HG02623 (cell line): ENCODE measurements around the gene GPR35.
"Not testable (repeated sequence)": the region's sequence is repeated elsewhere in the genome, so short reads cannot be mapped to it uniquely, and the experiment has no call there.

Experiments used
- ATAC-seq: cut with Tn5 transposase; IDR thresholded peaks from one replicate; pipeline ENCODE4 v1.9.1; 2021; ENCODE audit warnings: moderate library complexity; ENCODE audit not compliant: unreplicated experiment

Gene GPR35

DNA sequence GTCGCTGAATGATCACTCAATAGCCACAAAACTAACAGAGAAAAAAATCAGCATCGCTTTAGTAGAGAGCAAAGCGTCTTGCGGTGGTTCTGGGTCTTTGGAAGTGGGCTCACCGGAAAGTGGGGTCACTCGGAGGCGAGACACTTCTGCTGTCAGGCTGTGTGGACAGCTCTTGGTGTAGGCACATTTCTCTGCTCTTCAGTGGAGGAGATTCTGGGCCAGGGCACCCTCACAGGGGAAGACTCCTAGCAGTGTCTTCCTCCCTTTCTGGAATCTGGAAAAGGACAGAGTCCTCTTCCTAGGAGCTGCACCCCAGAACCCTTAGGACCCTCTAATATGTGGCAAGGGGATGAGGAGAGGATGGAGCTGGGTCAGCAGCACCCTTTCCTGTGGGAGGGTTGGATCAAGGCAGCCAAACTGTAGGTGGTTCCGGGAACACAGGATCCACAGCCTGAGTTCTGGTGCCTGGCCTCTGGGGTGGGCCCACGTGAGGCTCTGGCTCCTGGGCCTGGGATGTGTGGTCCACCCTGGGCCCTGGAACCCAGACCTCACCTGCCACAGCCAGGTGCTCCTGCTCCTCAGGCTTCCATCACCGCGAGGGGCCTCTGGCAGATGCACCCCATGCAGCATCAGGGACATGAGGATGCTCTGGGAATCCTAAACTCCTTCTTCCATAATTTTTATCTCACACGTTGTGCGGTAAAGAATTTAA lies 25.1 kb downstream of the GPR35 start:
- ATAC-seq = no peak

DNA sequence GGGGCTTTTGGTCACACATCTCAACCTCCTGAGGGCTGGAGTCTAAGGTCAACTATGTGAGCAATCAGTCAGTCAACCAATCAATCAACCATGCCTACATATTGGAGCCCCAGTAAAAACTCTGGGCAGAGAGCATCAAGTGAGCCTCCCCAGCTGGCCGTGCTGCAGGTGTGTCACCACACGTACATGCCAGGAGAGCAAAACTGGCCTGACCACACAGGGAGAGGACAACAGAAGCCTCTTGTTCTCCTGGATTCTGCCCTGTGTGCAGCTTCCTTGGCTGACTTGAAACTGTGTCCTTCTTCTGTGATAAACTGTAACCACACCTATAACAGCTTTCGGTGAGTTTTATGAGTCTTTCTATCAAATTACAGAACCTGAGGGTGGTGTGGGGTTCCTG lies 25.9 kb downstream of the GPR35 start:
- no peak for ATAC-seq

DNA sequence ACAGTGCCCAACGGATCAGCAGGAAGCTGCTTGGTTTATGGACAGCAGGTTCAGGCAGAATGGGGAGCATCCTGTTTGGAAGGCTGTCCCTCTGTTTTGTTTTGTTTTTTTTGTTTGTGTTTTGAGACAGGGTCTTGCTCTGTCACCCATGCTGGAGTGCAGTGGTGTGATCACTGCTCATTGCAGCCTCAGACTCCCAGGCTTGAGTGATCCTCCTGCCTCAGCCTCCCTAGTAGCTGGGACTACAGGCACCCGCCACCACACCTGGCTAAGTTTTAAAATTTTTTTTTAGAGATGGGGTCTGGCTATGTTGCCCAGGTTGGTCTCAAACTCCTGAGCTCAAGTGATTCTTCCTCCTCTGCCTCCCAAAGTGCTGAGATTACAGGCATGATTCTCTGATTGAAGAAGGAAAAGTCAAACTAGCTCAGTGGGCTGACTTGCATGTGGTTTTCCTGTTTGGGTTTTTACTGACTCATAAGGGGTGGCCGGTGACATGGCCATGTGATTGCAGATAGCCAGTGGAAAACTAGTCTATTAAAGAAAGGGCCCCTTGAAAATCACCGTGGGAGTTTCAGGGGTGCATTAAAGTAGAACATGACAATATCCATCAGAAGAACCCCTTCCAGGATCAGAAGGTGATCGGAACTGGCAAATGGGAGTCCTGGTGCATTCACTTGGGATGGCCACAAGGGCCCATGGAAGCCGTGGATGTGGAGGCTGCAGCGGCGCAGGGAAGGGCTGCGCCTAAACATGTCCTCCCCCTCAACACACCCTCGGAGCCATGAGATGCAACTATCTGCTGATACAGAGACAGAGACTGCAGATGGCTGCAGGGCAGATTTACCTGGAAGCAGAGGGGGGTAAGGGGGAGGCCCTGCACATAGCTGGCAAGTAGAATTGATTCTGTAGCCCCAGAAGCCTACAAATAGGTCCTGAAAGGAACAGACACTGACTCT lies 30.9 kb downstream of the GPR35 start:
- ATAC-seq = no peak

DNA sequence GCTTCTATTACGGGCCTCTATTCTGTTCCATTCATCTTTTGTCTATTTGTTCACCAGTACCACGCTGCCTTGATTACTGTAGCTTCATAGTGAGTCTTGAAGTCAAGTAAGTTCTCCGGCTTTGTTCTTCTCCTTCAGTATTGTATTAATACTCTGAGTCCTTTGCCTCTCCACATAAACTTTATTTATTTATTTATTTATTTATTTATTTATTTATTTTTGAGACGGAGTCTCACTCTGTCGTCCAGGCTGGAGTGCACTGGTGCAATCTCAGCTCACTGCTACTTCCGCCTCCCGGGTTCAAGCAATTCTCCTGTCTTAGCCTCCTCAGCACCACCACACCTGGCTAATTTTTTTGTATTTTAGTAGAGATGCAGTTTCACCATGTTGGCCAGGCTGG lies 34.6 kb downstream of the GPR35 start:
- ATAC-seq = not testable (repeated sequence)

DNA sequence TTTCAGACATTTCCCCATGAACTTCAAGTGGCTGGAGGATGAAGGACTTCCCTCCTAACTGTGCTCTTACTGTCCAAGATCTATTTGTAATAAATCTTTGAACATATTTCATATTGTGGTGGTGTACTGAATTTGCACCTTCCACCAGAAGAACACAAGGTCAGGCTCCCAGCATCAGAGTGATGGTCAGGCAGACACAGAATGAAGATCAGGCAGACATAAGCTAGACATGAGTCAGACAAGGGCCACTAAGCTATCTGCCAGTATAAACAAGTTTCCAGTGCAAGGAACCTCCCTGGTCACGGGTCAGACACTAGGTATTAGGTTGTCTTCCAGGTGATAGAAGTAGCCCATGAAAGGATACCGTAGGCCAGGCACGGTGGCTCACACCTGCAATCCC lies 37.4 kb downstream of the GPR35 start:
- no peak for ATAC-seq

DNA sequence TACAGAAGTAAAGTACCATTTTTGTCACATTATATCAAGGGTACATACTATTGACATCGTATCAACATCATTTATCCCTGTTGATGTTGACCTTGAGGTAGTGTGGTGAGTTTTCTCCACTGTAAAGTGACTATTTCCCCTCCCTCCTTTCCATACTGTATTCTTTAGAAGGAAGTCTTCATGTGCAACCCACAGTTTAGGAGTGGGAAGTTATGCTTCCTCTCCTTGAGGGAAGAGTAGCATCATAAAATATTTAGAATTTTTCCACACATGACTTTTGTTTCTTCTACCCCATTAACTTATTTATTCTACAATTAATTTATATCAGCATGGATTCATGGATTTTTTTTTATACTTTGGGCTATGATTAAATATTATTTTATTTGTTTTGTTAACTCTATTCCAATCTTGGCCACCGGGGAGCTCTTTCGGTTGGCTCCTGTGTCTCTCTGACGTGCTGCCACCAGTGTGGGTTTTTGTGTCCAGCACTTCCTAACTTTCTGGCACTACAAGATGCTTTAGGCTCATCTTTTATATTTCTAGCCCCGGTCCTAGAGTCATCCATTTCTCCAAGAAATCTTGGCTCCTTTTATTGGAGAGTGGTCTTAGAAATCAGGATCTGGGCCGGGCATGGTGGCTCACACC lies 38.4 kb downstream of the GPR35 start:
- no peak for ATAC-seq

DNA sequence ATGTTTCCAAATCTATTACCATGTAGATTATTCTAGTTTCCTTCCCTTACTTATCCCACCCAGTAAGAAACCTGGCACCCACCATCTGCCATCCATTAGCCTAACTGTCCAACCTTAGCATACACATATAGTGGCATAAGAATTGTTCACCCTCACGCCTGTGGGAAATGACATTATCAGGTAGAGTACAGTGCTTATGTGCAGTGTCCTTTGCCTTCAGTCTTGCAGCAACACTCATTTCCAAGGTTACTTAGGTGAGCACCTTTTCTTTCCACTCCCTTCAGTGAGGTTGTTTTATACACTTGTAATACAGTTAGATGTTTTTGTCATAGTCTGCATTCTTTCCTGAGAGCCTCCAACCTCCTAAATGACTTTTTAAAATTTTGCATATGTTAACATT lies 39.3 kb downstream of the GPR35 start:
- no peak for ATAC-seq

DNA sequence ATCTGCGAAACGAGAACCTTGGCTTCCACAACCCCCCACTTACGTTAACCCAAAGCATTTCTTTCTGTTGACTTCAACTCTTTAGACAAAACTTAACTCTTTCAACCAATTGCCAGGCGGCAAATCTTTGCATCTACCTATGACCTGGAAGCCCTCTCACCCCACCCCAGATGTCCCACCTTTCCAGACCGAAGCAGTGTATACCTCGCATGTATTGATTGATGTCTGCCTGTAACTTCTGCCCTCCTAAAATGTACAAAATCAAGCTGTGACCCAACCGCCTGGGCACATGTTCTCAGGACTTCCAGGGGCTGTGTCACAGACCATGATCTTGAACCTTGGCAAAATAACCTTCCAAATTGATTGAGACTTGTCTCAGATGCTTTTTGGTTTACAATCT lies 45.1 kb downstream of the GPR35 start:
- ATAC-seq = no peak

DNA sequence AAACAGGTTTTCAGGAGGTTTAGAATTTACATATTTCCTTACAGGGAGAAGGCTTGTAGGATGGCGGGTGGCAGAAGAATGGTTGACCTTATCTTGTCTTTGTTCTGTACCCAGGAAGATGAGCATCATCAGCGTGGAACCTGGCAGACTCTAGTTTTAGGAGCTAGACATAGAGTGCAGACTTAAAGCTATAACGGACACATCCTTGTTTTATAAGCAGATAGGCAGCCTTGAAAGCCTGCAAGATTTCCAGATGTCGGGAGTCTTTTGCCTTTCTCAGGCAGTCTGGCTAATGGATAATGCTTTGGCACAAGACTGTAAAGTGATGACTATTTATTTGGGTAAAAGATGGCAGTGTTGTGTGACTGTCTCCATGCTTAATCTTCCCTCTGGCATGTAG lies 45.7 kb downstream of the GPR35 start:
- ATAC-seq = no peak

DNA sequence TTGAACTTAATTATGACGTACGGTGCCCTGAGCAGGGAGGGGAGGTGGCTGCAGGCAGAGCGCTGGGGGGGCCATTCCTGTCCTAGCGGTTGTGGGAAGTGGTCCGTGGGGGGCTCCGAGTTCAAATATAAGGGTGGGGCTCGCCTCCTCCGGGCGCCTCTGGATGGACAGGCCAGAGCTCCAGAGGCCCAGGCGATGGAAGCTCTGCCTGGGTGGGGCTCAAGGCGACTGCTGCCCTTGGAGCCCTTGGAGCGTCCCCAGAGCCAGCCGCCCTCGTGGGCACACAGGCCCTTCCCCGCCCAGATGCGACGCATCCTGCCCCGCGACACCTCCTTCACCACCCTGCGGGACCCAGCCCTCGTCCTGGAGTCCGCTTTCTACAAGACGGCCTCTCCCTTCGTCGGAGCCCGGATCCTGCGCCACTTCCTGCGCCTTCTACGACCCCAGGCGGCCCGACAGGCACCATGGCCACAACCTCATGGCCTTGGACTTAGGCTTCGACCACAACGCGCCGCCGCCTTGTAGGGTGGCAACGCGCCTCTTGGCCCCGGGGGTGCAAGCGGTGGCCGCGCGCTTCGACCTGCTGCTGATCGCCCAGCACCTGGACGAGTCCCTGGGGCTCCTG lies 46.9 kb downstream of the GPR35 start:
- ATAC-seq = no peak

DNA sequence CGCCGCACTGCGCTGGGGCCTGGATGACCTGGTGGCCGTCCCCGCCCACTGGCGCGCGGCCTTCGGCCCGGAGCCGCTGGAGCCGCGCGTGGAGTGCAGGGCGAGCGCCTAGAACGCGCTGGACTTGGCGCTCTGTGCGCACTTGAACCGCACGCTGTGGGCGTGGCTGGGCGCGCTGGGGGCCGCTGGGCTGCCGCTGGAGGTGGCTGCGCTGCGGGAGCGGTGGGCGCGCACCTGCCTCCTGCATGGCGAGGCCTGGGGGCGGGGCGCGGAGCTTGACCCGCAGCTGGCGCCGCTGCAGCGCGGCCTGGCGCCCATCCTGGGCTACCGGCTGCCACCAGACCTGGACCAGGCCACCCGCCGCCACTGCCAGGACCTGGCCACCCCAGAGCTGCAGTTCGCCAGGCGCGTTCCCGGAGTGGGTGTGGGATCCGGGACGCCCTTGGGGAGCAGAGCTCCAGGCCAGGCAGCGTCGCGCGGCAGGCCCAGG lies 47.5 kb downstream of the GPR35 start:
- ATAC-seq = no peak

DNA sequence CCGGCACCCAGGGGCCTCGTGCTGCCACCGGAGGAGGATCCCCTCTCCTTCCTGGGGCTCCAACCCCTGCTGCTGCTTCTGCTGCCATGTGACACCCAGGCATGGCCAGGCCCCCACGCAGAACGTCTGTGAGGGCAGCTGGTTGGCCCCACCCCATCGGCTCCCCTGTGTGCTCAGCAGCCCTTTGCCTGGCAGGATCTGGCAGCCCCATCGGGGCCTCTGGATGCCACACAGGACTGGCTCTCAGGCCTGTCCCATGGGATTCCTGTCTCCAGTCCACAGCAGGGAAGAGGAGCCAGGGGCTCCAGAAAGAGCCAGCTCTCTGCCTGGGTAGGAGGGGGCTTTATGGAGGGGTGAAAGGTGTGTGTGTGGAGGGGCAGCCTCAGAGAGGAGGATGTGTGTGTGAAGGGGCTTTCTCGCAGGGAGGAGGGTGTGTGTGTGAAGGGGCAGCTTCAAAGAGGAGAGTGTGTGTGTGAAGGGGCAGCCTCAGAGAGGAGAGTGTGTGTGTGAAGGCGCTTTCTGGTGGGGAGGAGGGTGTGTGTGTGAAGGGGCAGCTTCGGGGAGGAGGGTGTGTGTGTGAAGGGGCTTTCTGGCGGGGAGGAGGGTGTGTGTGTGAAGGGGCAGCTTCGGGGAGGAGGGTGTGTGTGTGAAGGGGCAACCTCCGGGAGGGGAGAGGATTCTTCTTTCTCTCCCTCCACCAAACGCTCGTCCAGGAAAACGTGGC lies 49.3 kb downstream of the GPR35 start:
- ATAC-seq = not testable (repeated sequence)

DNA sequence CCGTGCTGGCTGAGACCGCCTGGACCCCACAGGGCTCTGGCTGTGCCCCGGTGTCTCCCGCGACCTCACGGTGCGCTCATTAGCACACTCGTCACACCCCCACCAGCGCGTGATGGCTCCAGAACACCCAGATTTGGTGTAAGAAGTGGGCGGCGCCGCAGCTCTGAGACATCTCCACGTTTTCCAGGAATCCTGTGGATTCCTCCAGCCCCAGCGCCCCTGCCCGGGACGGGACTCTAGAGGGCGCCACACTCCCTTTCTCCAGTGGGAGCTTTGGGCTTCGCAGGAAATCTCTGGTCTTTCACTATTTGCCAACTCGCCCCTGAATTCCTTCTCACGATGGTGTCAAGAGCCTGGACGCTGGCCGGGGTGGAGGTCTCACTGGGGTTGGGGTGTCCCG lies 50.1 kb downstream of the GPR35 start:
- ATAC-seq = not testable (repeated sequence)

DNA sequence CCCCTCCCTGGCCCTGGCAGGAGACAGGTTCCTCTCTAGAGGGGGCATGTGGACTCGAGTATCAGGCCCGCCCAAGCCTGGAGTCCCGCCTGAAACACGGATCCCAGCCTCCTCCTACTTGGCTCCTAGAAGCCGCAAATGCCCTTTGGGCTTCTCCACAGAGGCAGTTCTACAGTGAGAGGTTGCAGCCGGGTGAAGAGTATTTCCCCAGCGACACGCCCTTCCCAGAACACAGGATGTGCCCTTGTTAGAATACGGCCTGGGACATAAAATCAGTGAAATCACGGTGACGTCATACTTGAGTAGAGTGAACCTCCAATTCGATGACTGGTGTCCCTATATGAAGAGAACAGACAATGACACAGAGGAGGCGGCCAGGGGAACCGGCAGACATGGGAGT lies 52.8 kb downstream of the GPR35 start:
- not testable (repeated sequence) for ATAC-seq

DNA sequence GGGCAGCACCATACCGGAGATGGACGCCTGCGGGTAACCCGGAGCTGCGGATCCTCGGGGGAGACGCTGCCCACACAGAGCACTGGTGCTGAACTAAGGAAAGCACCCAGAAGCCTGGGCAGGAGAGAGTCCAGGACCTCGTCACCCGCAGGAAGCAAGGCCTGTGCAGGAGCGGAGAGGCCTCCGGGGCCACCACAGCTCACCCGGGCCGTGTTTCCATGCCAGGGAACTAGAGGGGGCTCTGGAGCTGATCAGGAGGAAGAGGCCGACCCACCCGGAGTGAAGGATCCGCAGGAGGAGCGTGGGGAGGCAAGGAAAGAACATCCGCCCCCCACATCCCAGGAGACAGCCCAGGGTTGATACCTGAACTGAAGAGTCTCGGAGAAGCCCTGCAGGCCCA lies 53.6 kb downstream of the GPR35 start:
- ATAC-seq = not testable (repeated sequence)

DNA sequence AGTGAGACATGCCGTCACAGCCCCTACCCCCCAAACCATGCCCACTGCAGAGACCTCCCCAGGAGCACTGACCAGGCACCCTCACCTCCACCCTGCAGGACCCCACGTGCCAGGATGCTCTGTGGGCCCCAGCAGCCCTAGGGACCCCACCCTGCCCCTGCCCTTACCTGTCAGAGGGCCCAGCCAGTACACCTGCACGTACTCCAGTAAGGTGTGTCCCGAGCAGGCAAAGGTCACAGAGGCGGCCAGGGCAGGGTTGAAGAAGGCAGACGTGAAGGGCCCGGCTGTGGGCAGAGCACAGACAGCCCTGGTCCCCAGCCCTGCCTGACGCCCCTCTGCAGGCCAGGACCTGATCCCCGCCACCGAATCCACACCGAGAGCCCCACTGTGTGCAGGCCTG lies 54.9 kb downstream of the GPR35 start:
- not testable (repeated sequence) for ATAC-seq
